CD4-positive, alpha-beta T cell treated with Interleukin-1 beta for 1 hour (primary cell): ENCODE results near the gene SLC22A24.
"Not testable (repeated sequence)": the region's sequence is repeated elsewhere in the genome, so short reads cannot be mapped to it uniquely, and the experiment has no call there.

Source experiments
- DNase-seq, 2 donors: peaks; one replicate each; pipeline ENCODE4 v3.0.0-alpha.2; 2020 to 2022

Gene SLC22A24

GRCh38 chr11:63144121-63144520 is at the start of gene SLC22A24:
SLC22A24 (minus strand) TSS chr11:63144221; CDS start chr11:63143779, 442 bp downstream.
- no peak for DNase-seq

- DNase-seq = no peak
Observed at GRCh38 chr11:63180536-63180935, 36.5 kb upstream of the SLC22A24 start.

GRCh38 chr11:63179432-63180041 is 35.5 kb upstream of the SLC22A24 start:
- no peak for DNase-seq

- no peak for DNase-seq
Observed at GRCh38 chr11:63177872-63178271, 33.9 kb upstream of the SLC22A24 start.

- no peak for DNase-seq
Observed at GRCh38 chr11:63165706-63166310, 21.8 kb upstream of the SLC22A24 start.

- no peak for DNase-seq
Observed at GRCh38 chr11:63155794-63156193, 11.8 kb upstream of the SLC22A24 start.

GRCh38 chr11:63146581-63146980 is 2.6 kb upstream of the SLC22A24 start:
- DNase-seq = no peak

- DNase-seq = no peak
Observed at GRCh38 chr11:63142459-63142858, 1.6 kb downstream of the SLC22A24 start.

GRCh38 chr11:63132985-63133775 is 10.8 kb downstream of the SLC22A24 start:
- no peak for DNase-seq

GRCh38 chr11:63099555-63099954 is 44.5 kb downstream of the SLC22A24 start:
- DNase-seq = no peak

- no peak for DNase-seq
Observed at GRCh38 chr11:63080682-63081081, 63.3 kb downstream of the SLC22A24 start.

- not testable (repeated sequence) for DNase-seq
Observed at GRCh38 chr11:63046203-63046602, 97.8 kb downstream of the SLC22A24 start.

- no peak for DNase-seq
Observed at GRCh38 chr11:63042596-63042995, 101.4 kb downstream of the SLC22A24 start.

- DNase-seq = no peak
Observed at GRCh38 chr11:63032457-63032856, 111.6 kb downstream of the SLC22A24 start.
